ENCODE data around the gene C17orf58. TPM values are rescaled to one million over a fixed set of nuclear protein-coding genes. Genes with fewer than 3 reads are reported as not detected.
"Not testable (repeated sequence)": the region's sequence is repeated elsewhere in the genome, so short reads cannot be mapped to it uniquely, and the experiment has no call there.

Gene C17orf58
- total and polyA plus RNA-seq, 2 donors (not counting 1 experiment from before 2014, with no cell fraction given) = 1.0 to 2.8 TPM

DNA sequence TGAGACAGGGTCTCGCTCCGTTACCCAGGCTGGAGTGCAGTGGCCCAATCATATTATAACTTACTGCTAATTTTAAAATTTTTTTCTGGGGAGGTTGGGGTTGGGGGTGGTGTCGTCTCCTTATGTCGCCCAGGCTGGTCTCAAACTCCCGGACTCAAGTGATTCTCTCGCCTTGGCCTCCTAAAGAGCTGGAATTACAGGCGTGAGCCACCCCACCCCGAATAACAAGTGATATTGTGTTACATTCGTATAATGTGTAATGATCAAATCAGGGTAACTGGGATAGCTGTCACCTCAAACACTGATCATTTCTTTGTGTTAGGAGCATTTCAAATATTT, 23.0 kb upstream of the C17orf58 start:
- Histone ChIP-seq H3K4me1 (ENCODE audit: control insufficient read depth in 2 of 2, insufficient read depth in 2 of 2, low read length in 2 of 2) (peaks cover 7 to 14% of the 10 kb centered on the region in 2 donors), H3K27ac (ENCODE audit: low read length in 2 of 2) (peak overlapping the region in 1 of 2 donors; percentile 25), H3K4me2 (replicated peaks; ENCODE audit: low read depth, low read length, poor library complexity, severe bottlenecking) (peak overlapping the region; percentile 88), H3K79me2 (ENCODE audit: control insufficient read depth, insufficient read depth, low read length) (no peaks in the 10 kb centered on the region), H3K36me3 (replicated peaks in 1 of 2; ENCODE audit: control extremely low read depth in 1 of 2, control insufficient read depth in 1 of 2, extremely low read depth in 1 of 2, insufficient read depth in 2 of 2, low read length in 1 of 2) (no peaks in the 10 kb centered on the region), H4K20me1 (ENCODE audit: control insufficient read depth, insufficient read depth, low read length, poor library complexity, severe bottlenecking) (no peaks in the 10 kb centered on the region), H2AFZ (ENCODE audit: insufficient read depth, low read depth, low read length, poor library complexity, severe bottlenecking) (peak overlapping the region; percentile 92), H3K9me3 (ENCODE audit: control extremely low read depth in 1 of 3, control insufficient read depth in 2 of 3, insufficient read depth in 1 of 3, low read length in 2 of 3) (peaks cover 0 to 8% (median 0%) of the 10 kb centered on the region in 3 donors), H3K27me3 (replicated peaks in 1 of 4; ENCODE audit: control extremely low read depth in 1 of 4, control insufficient read depth in 3 of 4, insufficient read depth in 4 of 4, low read length in 3 of 4) (no peaks in the 10 kb centered on the region), H3K9ac (ENCODE audit: low read length) (peak overlapping the region; percentile 77), H3K4me3 (ENCODE audit: control extremely low read depth in 1 of 5, extremely low read depth in 1 of 5, insufficient read depth in 1 of 5, low read depth in 2 of 5, low read length in 4 of 5) (peak overlapping the region in 4 of 5 experiments; percentile 73 to 92 (median 78))
- CTCF ChIA-PET = interaction anchor here (1.1 to 2.5 kb wide), 5 partner anchors 9 to 439 kb away, joined by 3 to 16 read pairs (median 6); partner anchors contain the start of genes C17orf58 and WIPI1
- peak overlapping the region; percentile 90 for H3K4me3 Mint-ChIP-seq
- POLR2A ChIA-PET = interaction anchor here (1.3 kb wide), 1 partner anchor 25 kb away, joined by 8 read pairs; no protein-coding TSS in a partner anchor
- no CpG with 5 or more reads among the region's 9 CpGs for WGBS (ENCODE audit: insufficient coverage)
- H3K27ac Mint-ChIP-seq = peak overlapping the region; percentile 100
- intact Hi-C loops (cut with micrococcal nuclease) = no loop called here
- ATAC-seq (ENCODE audit: low read depth) (no peak), DNase-seq (no peak)
- TF ChIP-seq EZH2 (IDR thresholded peaks at IDR 0.05; ENCODE audit: borderline replicate concordance, insufficient read depth, low read depth, low read length, poor library complexity, severe bottlenecking) (no peak), CTCF (IDR thresholded peaks at IDR 0.05) (no peak)
- H3K9me3 Mint-ChIP-seq (ENCODE audit: insufficient read depth) = no peaks in the 10 kb centered on the region
- H3K4me1 Mint-ChIP-seq = peaks cover 18% of the 10 kb centered on the region
- no peaks in the 10 kb centered on the region for H3K27me3 Mint-ChIP-seq

- intact Hi-C loops (cut with micrococcal nuclease); POLR2A ChIA-PET; H2AFZ ChIP-seq (ENCODE audit: insufficient read depth, low read depth, low read length, poor library complexity, severe bottlenecking): not testable (repeated sequence)
Observed at GRCh38 chr17:68018493-68018892, 22.2 kb upstream of the C17orf58 start.

More at GRCh38 chr17:68018493-68018892, 22.2 kb upstream of the C17orf58 start:
- H3K4me3 Mint-ChIP-seq; DNase-seq; H4K20me1 ChIP-seq (ENCODE audit: control insufficient read depth, insufficient read depth, low read length, poor library complexity, severe bottlenecking); H3K4me3 ChIP-seq (ENCODE audit: control extremely low read depth in 1 of 5, extremely low read depth in 1 of 5, insufficient read depth in 1 of 5, low read depth in 2 of 5, low read length in 4 of 5); H3K36me3 ChIP-seq (replicated peaks in 1 of 2; ENCODE audit: control extremely low read depth in 1 of 2, control insufficient read depth in 1 of 2, extremely low read depth in 1 of 2, insufficient read depth in 2 of 2, low read length in 1 of 2); ATAC-seq (ENCODE audit: low read depth); H3K9me3 Mint-ChIP-seq (ENCODE audit: insufficient read depth); H3K79me2 ChIP-seq (ENCODE audit: control insufficient read depth, insufficient read depth, low read length); H3K4me2 ChIP-seq (replicated peaks; ENCODE audit: low read depth, low read length, poor library complexity, severe bottlenecking); H3K27ac ChIP-seq (ENCODE audit: low read length in 2 of 2); H3K27ac Mint-ChIP-seq; H3K27me3 Mint-ChIP-seq; H3K9ac ChIP-seq (ENCODE audit: low read length); H3K9me3 ChIP-seq (ENCODE audit: control extremely low read depth in 1 of 3, control insufficient read depth in 2 of 3, insufficient read depth in 1 of 3, low read length in 2 of 3); H3K27me3 ChIP-seq (replicated peaks in 1 of 4; ENCODE audit: control extremely low read depth in 1 of 4, control insufficient read depth in 3 of 4, insufficient read depth in 4 of 4, low read length in 3 of 4): not testable (repeated sequence)
- CTCF ChIA-PET = interaction anchor here (2.1 to 2.5 kb wide), 2 partner anchors 8 to 23 kb away, joined by 5 to 16 read pairs; partner anchors contain the start of gene C17orf58
- 94% methylated on average over 16 of the region's 21 CpGs for WGBS (ENCODE audit: insufficient coverage)
- H3K4me1 Mint-ChIP-seq = peaks cover 18% of the 10 kb centered on the region
- peaks cover 7 to 14% of the 10 kb centered on the region in 2 donors for H3K4me1 ChIP-seq (ENCODE audit: control insufficient read depth in 2 of 2, insufficient read depth in 2 of 2, low read length in 2 of 2)

Measured in B cell (primary cell).